H9 (cell line): ENCODE data around the gene C6orf15. TPM values are rescaled to one million over a fixed set of nuclear protein-coding genes. Genes with fewer than 3 reads are reported as not detected.

Experiments used
- DNase-seq: peaks from one replicate; pipeline ENCODE4 v3.0.0-alpha.2; 2017
- H2AFZ ChIP-seq: one replicate; pipeline ENCODE4 v1.6.1; 2013; ENCODE audit warnings: mild to moderate bottlenecking, low read length, control low read depth, moderate library complexity
- H2AK5ac ChIP-seq: 2 replicates; pipeline ENCODE4 v1.6.1; 2013; ENCODE audit warnings: low read length, control low read depth, mixed read lengths; ENCODE audit not compliant: insufficient read length
- H2BK120ac ChIP-seq: one replicate; pipeline ENCODE4 v1.6.1; 2013; ENCODE audit warnings: low read depth, mild to moderate bottlenecking, low read length, control low read depth, inconsistent platforms; ENCODE audit not compliant: poor library complexity, severe bottlenecking
- H2BK12ac ChIP-seq: 2 replicates; pipeline ENCODE4 v1.6.1; 2013; ENCODE audit warnings: low read length, control low read depth, mixed read lengths, low read depth; ENCODE audit not compliant: insufficient read length
- H2BK15ac ChIP-seq: 2 replicates; pipeline ENCODE4 v1.6.1; 2013; ENCODE audit warnings: low read depth, low read length, control low read depth
- H2BK20ac ChIP-seq: one replicate; pipeline ENCODE4 v1.6.1; 2013; ENCODE audit warnings: low read depth, mild to moderate bottlenecking, low read length, control low read depth, inconsistent platforms; ENCODE audit not compliant: poor library complexity, severe bottlenecking
- H2BK5ac ChIP-seq: 2 replicates; pipeline ENCODE4 v1.6.1; 2013; ENCODE audit warnings: low read length, control low read depth, mixed read lengths; ENCODE audit not compliant: insufficient read length
- H3K14ac ChIP-seq: 2 replicates; pipeline ENCODE4 v1.6.1; 2013; ENCODE audit warnings: low read length, control low read depth; ENCODE audit not compliant: insufficient read depth
- H3K18ac ChIP-seq: 2 replicates; pipeline ENCODE4 v1.6.1; 2013; ENCODE audit warnings: low read depth, mild to moderate bottlenecking, mixed read lengths, low read length, control low read depth; ENCODE audit not compliant: insufficient read length
- H3K23ac ChIP-seq: 2 replicates; pipeline ENCODE4 v1.6.1; 2013; ENCODE audit warnings: low read length, control low read depth, mixed read lengths, low read depth; ENCODE audit not compliant: insufficient read length
- H3K23me2 ChIP-seq: 2 replicates; pipeline ENCODE4 v1.6.1; 2013; ENCODE audit warnings: low read depth, mild to moderate bottlenecking, mixed read lengths, low read length, control low read depth; ENCODE audit not compliant: insufficient read length, poor library complexity, severe bottlenecking
- H3K27ac ChIP-seq: 2 replicates; pipeline ENCODE4 v1.5.1; 2013; ENCODE audit warnings: low read length, control low read depth, mixed read lengths, low read depth; ENCODE audit not compliant: insufficient read length
- H3K27me3 ChIP-seq: 2 replicates; pipeline ENCODE4 v1.6.1; 2013; ENCODE audit warnings: low read length, control low read depth, inconsistent platforms; ENCODE audit not compliant: insufficient read depth
- H3K4ac ChIP-seq: 2 replicates; pipeline ENCODE4 v1.6.1; 2013; ENCODE audit warnings: low read depth, mild to moderate bottlenecking, control low read depth, inconsistent platforms, low read length, moderate library complexity
- H3K4me1 ChIP-seq: 2 replicates; pipeline ENCODE4 v1.6.1; 2013; ENCODE audit warnings: low read length, control low read depth, inconsistent platforms; ENCODE audit not compliant: insufficient read depth
- H3K4me2 ChIP-seq: 2 replicates; pipeline ENCODE4 v1.6.1; 2013; ENCODE audit warnings: low read length, control low read depth, mixed read lengths; ENCODE audit not compliant: insufficient read length, insufficient read depth
- H3K56ac ChIP-seq: 2 replicates; pipeline ENCODE4 v1.6.1; 2013; ENCODE audit warnings: low read depth, mild to moderate bottlenecking, mixed read lengths, low read length, control low read depth; ENCODE audit not compliant: insufficient read length
- H3K79me1 ChIP-seq: 2 replicates; pipeline ENCODE4 v1.6.1; 2013; ENCODE audit warnings: low read depth, mild to moderate bottlenecking, moderate library complexity, low read length, control low read depth, inconsistent platforms; ENCODE audit not compliant: insufficient read depth, poor library complexity, severe bottlenecking
- H3K79me2 ChIP-seq: 2 replicates; pipeline ENCODE4 v1.6.1; 2013; ENCODE audit warnings: low read length, control low read depth, inconsistent platforms; ENCODE audit not compliant: insufficient read depth
- H3K9ac ChIP-seq: 2 replicates; pipeline ENCODE4 v1.6.1; 2013; ENCODE audit warnings: low read length, control low read depth, mixed read lengths; ENCODE audit not compliant: insufficient read length; ENCODE audit errors: extremely low read depth
- H3K9me3 ChIP-seq: one replicate; pipeline ENCODE4 v1.6.1; 2013; ENCODE audit warnings: low read depth, low read length, inconsistent platforms; ENCODE audit not compliant: control insufficient read depth
- H3T11ph ChIP-seq: one replicate; pipeline ENCODE4 v1.6.1; 2013; ENCODE audit warnings: mild to moderate bottlenecking, low read length, control low read depth, inconsistent platforms
- H4K20me1 ChIP-seq: one replicate; pipeline ENCODE4 v1.6.1; 2013; ENCODE audit not compliant: control insufficient read depth, insufficient read length, insufficient read depth
- H4K5ac ChIP-seq: 2 replicates; pipeline ENCODE4 v1.6.1; 2013; ENCODE audit warnings: low read depth, mild to moderate bottlenecking, mixed read lengths, low read length, control low read depth; ENCODE audit not compliant: insufficient read length
- H4K8ac ChIP-seq: replicated peaks from 2 replicates; pipeline ENCODE4 v1.6.1; 2013; ENCODE audit warnings: low read length, control low read depth, mixed read lengths, low read depth; ENCODE audit not compliant: insufficient read length
- H4K91ac ChIP-seq: 2 replicates; pipeline ENCODE4 v1.6.1; 2013; ENCODE audit warnings: low read depth, mild to moderate bottlenecking, moderate library complexity, mixed read lengths, low read length, control low read depth; ENCODE audit not compliant: insufficient read length
- H3K27ac Mint-ChIP-seq, 3 experiments: 2 replicates in 2 of 3; 3 replicates in 1 of 3; pipeline ENCODE4 v1.8.0; 2020 to 2021; ENCODE audit warnings: mixed read lengths in 3 of 3, mild to moderate bottlenecking in 1 of 3, moderate library complexity in 1 of 3
- H3K27me3 Mint-ChIP-seq: 2 replicates; pipeline ENCODE4 v1.8.0; 2021; ENCODE audit warnings: low read depth, mild to moderate bottlenecking, moderate library complexity, mixed read lengths
- H3K36me3 Mint-ChIP-seq, 3 experiments: 2 replicates in 2 of 3; 3 replicates in 1 of 3; pipeline ENCODE4 v1.8.0; 2020 to 2021; ENCODE audit warnings: low read depth in 3 of 3, mixed read lengths in 3 of 3; ENCODE audit not compliant: insufficient read depth in 1 of 3
- H3K4me1 Mint-ChIP-seq, 2 experiments: 2 replicates each; pipeline ENCODE4 v1.8.0; 2020; ENCODE audit warnings: mixed read lengths in 2 of 2
- H3K4me3 Mint-ChIP-seq, 2 experiments: 2 replicates in 1 of 2; 3 replicates in 1 of 2; pipeline ENCODE4 v1.8.0; 2020 to 2021; ENCODE audit warnings: mild to moderate bottlenecking in 2 of 2, mixed read lengths in 2 of 2, moderate library complexity in 1 of 2
- H3K9me3 Mint-ChIP-seq, 2 experiments: 2 replicates in 1 of 2; 3 replicates in 1 of 2; pipeline ENCODE4 v1.8.0; 2020; ENCODE audit warnings: mild to moderate bottlenecking in 2 of 2, mixed read lengths in 2 of 2, moderate library complexity in 1 of 2
- CTCF ChIP-seq: fragments of 200-600 bp; sonication (generic); conservative IDR thresholded peaks from 3 replicates; pipeline ENCODE4 v1.8.0; 2021; ENCODE audit warnings: antibody characterized with exemption, mild to moderate bottlenecking
- WGBS: extraction: QIAGEN DNeasy Blood & Tissue Kit; methylation state at CpG from one replicate; pipeline ENCODE4 v1.1.7; 2013; ENCODE audit warnings: missing lambda C conversion rate, low lambda C conversion rate, mixed read lengths; ENCODE audit not compliant: insufficient read length; ENCODE audit errors: extremely low coverage; 5-methylcytosine and 5-hydroxymethylcytosine counted together
- total RNA-seq: library from RNA; stranded (reverse); gene quantifications from 2 replicates; pipeline ENCODE4 v1.2.1, GENCODE V29; 2021

C6orf15 gene
- total RNA-seq, 1 experiment from 2014 or later, result not detected

- Mint-ChIP-seq H3K36me3 (peaks cover 18 to 35% (median 31%) of the 10 kb centered on the region in 3 experiments), H3K27ac (no peak overlapping the region), H3K9me3 (no peaks in the 10 kb centered on the region; a peak in 1 of 5 replicates), H3K4me3 (no peak overlapping the region), H3K4me1 (peaks cover 43 to 49% of the 10 kb centered on the region in 2 experiments), H3K27me3 (no peaks in the 10 kb centered on the region; the same call in none of the 2 replicates)
- H3K4me1 ChIP-seq, result peaks cover 7% of the 10 kb centered on the region; the same call in 1 of the 2 replicates
- H3K23me2 ChIP-seq, result no peaks in the 10 kb centered on the region
- H3T11ph ChIP-seq, result no peak overlapping the region
- no peak overlapping the region for H2BK5ac ChIP-seq
- TF ChIP-seq CTCF, result no peak
- H3K4me2 ChIP-seq, result no peak overlapping the region
- no peak overlapping the region for H3K56ac ChIP-seq
- H2BK20ac ChIP-seq, result no peak overlapping the region
- no CpG with 5 or more reads among the region's 15 CpGs for WGBS
- H3K9me3 ChIP-seq, result no peaks in the 10 kb centered on the region
- H4K5ac ChIP-seq, result no peak overlapping the region
- no peak overlapping the region for H3K27ac ChIP-seq
- no peaks in the 10 kb centered on the region for H3K79me2 ChIP-seq
- no peak overlapping the region for H2AK5ac ChIP-seq
- H2AFZ ChIP-seq, result no peak overlapping the region
- no peaks in the 10 kb centered on the region for H3K79me1 ChIP-seq
- H3K27me3 ChIP-seq, result no peaks in the 10 kb centered on the region
- H2BK15ac ChIP-seq, result no peak overlapping the region
- no peak overlapping the region; the same call in 1 of the 2 replicates for H3K14ac ChIP-seq
- no peak overlapping the region for H3K4ac ChIP-seq
- no peak for DNase-seq
- no peak overlapping the region for H3K23ac ChIP-seq
- H4K20me1 ChIP-seq, result no peaks in the 10 kb centered on the region
- H2BK120ac ChIP-seq, result no peak overlapping the region
- no peak overlapping the region for H4K91ac ChIP-seq
- no peak overlapping the region for H4K8ac ChIP-seq
- no peak overlapping the region for H2BK12ac ChIP-seq
- H3K18ac ChIP-seq, result no peak overlapping the region
- no peak overlapping the region for H3K9ac ChIP-seq
Observed at GRCh38 chr6:31140643-31141042, 28.3 kb upstream of the C6orf15 start.
